ENCODE measurements around the gene ERC2.

- TF ChIP-seq TAF1 (IDR thresholded peaks at IDR 0.05; ENCODE audit: low read depth, low read length) (no peak), POLR2AphosphoS5 (IDR thresholded peaks at IDR 0.05; ENCODE audit: low read depth, low read length) (no peak), SPI1 (IDR thresholded peaks at IDR 0.05; ENCODE audit: low read depth, low read length) (no peak), POLR2A (IDR thresholded peaks at IDR 0.05; ENCODE audit: low read depth, low read length) (no peak), POU2F2 (IDR thresholded peaks at IDR 0.05; ENCODE audit: low read depth, low read length) (no peak)
Measured at GRCh38 chr3:55486857-55487380, 981.3 kb downstream of the ERC2 start, which contains the start of gene WNT5A.
